AG08395 (cell line): ENCODE measurements around the gene SUDS3.
"Not testable (repeated sequence)": the region's sequence is repeated elsewhere in the genome, so short reads cannot be mapped to it uniquely, and the experiment has no call there.

Experiments
- DNase-seq: peaks from one replicate; pipeline ENCODE4 v3.0.0; 2012; ENCODE audit warnings: mixed read lengths, low spot score

Gene SUDS3

DNA sequence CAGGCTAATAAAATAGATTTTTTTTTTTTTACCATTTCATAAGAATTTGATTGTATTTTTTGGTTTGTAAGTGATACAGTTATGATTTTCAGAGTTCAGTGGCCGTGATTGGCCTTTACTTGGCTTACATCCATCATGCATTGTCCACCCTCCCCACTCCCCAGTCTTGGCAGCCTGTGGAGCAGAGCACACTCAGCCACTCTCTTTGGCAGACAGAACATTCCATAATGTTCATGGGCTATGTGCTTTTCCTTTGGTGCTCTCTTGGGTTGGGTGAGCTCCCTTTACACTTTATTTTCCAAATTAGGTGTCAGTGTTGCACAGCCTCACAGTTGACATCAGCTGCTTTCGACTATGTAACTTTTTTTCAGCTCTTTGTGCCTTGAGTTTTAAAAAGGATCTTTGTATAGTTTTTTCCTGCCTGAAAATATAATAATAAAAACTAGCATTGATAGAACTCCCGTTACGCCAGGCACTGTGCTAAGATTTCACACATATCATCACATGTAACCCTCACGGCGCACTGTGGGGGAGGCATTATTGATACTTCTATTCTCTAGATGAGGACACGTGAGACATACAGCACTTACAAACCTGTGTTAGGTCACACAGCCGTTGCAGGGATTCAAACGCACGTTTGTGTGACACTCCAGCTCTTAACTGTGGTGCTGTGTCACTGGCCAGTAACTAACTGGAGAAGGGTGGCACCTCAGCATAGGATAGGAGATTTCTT lies 21.5 kb downstream of the SUDS3 start:
- no peak for DNase-seq

DNA sequence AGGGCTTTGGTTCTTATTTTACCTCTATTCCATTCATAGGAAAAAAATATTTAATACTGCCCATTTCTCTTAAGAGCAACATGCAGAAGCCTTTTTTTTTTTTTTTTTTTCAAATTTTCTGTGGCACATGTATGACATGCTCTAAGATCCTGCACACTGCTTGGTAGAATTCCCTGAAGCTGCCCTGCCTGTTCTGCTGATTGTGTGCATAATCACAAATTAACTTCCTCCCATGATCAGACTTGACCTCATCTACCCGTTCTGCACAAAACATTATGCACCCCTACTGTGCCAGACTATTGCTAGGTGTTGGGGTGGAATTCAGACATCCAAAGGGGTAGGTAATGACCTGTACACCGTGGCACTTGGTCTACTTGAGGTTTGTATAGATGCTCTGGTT lies 22.2 kb downstream of the SUDS3 start:
- no peak for DNase-seq

- DNase-seq, result no peak
Measured at GRCh38 chr12:118398940-118399339, 22.6 kb downstream of the SUDS3 start.

DNA sequence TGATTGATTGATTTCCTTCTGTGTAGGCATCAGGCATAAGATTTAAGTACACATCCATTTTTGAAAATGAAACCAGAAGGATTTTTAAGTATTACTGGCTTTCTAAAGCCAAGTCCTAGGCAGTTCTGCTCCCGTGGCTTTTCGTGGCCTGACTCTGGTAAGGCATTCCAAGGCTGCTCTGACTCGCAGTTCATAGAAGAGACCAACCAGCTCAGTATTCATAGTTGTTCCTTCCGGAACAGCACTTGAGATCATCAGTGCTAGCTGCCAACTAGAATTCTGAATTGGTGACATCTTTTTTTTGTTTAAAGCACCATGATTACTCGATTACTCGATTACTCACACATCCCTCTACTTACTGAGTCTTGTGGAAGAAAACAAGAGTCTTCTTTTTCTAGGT lies 25.9 kb downstream of the SUDS3 start:
- DNase-seq, result peak; percentile 88

DNA sequence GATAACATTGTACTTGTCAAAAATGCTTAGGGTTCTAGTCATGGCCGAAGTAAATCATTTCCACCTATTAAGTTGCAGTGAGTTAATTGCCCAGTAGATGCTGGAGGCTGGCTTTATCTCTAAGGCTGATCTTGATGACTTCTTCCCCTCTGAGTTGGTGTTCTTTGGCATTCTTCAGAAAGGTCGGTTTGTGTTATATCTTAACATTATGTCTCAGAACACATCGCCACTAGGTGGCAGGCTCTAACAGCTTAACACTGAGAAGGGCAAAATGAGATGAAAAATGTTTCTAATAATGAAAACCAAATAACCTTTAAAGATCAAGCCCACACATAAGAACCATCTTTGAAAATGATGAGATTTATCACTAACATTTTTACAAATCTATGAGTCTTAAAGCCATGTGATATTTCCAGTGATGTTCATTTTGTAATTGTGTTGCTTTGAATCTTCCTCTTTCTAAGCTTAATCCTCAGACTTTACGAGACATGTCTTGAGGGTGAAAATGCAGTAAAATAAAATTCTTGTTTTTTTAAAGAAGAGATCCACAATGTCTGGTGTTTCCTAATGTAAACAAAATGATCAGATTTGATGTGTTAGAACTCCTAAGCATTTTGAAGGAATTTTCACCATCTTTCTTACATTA lies 28.6 kb downstream of the SUDS3 start:
- DNase-seq, result peak; percentile 55

DNA sequence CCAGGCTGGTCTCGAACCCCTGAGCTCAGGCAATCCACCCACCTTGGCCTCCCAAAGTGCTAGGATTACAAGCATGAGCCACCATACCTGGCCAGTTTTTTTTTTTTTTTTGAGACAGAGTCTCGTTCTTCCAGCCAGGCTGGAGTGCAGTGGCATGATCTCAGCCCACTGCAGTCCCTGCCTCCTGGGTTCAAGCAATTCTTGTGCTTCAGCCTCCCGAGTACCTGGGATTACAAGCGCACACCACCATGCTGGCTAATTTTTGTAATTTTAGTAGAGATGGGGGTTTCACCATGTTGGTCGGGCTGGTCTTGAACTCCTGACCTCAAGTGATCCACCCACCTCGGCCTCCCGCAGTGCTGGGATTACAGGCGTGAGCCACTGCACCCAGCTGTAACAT lies 31.9 kb downstream of the SUDS3 start:
- DNase-seq, result not testable (repeated sequence)

DNA sequence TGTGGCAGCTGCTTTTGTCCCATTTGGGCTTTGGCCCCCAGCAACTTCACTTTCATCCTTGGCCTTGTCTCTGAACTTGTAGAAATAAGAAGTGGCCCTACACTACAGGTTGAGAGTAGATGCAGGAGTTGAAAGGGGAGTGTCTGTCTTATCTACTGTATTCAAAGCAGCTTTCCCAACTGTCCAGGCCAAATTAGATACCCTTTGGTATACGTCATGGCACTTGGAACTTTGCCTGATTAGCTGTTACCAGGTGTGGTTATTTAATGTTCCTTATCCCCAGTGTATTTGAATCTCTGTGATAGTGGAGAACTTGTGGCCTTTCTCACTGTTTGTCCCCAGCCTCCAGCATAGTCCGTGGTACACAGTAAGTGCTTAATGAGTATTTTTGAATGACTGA lies 33.5 kb downstream of the SUDS3 start:
- DNase-seq, result no peak

DNA sequence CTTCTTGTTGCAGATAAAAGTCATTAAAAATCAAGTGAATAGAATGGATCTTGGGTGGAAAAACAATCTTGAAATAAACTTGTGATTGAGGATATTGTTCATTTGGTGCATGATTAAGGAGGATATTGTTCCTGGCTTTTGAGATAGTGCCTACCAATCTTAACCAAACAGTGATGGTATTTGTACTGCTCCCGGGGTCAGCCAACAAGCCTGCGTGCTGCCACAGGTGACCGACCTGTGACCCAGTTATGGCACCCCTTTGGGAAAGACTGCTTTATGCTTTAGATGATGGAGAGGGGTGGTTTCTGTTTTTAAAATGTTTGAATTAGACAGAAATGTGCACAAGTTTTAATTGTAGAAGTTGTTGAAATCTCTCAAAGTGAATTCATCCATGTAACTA lies 41.6 kb downstream of the SUDS3 start:
- no peak for DNase-seq

DNA sequence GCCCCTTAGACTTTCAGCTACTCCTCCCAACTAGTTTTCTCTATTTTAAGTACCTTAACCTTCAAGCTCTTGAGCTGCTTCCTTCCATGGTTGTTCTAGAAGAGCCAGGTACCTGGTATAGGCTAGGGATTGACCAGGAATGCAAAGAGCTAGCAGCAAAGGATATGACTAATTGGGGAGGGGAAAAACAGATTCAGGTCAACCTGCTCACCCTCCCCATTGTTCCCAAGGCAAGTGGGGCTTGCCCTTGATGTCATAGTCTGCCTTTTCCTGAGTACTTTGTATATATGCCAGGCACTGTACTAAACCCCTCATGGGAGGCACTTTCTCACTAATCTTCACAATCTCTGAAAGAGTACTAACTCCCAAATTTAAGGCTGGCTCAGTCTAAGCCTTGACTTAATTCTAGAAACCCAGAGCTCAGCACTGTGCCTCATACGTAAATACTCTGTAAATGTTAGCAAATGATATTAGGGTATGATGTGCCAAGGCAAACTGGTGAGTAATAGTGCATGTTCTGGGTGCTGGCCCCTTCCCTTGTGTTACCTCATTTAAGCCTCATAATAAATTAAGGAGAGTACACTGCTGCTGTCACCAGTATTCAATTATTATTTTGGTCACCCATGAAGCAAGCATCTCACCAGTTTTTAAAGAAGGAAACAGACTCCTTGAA lies 42.2 kb downstream of the SUDS3 start:
- no peak for DNase-seq

GRCh38 chr12:118420673-118421072 lies 44.3 kb downstream of the SUDS3 start:
- no peak for DNase-seq

GRCh38 chr12:118424884-118425283 lies 48.5 kb downstream of the SUDS3 start:
- DNase-seq, result no peak

DNA sequence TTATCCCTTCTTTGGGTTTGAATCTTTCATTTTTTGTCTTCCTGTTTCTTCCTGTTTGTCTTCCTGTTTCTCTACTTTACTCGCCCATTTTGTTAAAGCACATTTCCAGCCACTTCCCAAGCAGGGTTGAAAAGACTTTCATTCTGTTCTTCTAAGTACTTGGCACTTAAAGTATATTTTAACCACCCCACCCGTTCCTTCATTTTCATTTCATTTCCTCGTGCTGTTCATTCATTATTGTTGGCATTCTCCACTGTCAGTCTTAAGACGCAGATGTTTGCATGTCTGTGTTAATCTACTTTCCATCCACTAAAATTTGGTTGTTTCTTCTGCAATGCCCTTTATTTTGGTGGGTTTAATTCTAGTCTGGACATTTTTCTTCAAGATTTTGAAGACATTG lies 49.0 kb downstream of the SUDS3 start:
- DNase-seq, result no peak

DNA sequence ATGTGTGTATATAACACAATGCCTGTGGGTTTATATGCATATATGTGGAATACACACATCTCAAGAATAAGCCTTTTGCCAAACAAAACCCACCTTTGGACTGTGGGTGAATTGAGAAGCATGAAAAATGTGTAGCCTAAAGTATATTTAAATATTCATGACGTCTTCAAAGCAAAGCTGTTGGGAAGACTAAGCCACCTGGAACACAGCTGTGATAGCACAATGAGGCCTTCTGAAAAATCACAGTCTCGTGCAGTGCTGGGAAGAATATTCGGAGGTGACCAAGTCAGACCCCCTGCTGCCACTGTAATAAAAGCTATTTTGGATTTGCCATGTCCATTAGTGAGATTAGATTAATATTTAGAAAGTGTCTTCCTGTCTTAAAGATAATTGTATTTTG lies 51.5 kb downstream of the SUDS3 start:
- no peak for DNase-seq

DNA sequence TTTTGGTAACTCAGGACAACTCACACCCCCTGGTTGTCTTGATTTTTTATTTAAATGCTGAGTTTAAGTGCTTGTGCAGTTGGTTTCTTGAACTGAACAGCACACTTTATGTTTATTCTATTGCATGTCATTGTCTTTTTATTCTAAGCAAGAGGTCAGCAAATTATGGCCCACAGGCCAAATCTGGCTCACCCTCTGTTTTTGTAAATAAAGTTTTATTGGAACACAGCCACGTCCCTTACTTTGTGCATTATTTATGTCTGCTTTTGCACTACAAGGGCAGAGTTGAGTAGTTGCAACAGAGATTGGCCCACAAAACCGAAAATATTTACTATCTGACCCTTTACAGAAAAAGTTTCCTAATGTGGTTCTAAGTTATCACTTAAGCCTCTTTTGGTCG lies 52.3 kb downstream of the SUDS3 start:
- DNase-seq, result no peak

DNA sequence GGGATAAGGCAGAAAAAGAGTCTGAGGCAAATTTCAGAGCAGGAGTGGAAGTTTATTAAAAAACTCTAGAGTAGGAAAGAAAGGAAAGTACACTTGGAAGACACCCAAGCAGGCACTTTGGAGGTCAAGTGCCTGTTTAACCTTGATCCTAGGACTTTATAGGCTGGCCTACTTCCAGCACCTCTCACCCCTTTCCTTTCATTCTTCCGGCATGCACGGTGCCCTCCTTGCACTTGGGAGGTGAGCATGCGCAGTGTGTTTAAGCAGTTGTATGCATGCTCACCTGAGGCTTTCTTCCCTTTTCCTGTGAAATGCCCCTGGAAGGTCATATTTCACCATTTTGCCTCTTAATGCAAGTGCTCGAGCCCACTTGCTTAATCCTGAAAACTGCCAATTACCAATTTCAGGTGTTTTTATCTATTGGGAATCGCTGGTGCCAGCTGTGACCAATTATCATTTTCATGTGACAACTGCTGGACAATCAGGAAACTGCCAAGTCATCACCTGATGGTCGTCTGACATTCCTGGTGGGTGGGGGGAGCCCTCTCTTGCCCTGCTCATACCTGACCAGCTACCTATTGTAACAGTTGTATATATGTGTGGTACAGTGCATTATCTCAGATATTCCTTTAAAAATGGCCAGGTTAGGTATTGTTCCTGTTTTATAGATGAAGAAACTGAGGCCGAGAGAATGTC lies 53.5 kb downstream of the SUDS3 start:
- no peak for DNase-seq

- DNase-seq, result no peak
Measured at GRCh38 chr12:118430516-118430915, 54.2 kb downstream of the SUDS3 start.

GRCh38 chr12:118432812-118433545 lies 56.6 kb downstream of the SUDS3 start:
- DNase-seq, result peak; percentile 40

- DNase-seq, result no peak
Measured at GRCh38 chr12:118436002-118436730, 59.8 kb downstream of the SUDS3 start.

- DNase-seq, result peak; percentile 56
Measured at GRCh38 chr12:118436986-118437385, 60.6 kb downstream of the SUDS3 start.

GRCh38 chr12:118439068-118439467 lies 62.7 kb downstream of the SUDS3 start:
- DNase-seq, result no peak

DNA sequence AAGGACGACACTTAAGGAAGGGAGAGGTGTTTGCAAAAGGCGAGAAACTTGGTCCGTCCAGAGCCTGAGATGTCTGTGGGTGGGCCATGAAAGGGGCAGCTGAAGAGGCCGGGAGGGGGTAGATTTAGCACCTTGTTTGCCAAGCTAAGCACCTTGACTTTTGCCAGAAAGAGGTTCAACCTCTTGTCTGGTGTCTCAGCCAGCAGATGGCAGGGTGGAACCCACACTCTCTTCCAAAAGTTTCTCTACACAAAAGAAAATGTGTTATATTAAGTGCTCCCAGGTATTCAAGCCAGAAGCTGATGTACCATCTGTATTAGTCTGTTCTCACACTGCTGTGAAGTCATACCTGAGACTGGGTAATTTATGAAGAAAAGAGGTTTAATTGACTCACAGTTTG lies 69.9 kb downstream of the SUDS3 start:
- no peak for DNase-seq
